Activated T-cell treated with anti-CD3 and anti-CD28 coated beads, Interleukin-2, amount 50 U/mL, for 4 hours (primary cell): ENCODE data around the gene SEC22B. TPM values are rescaled to one million over a fixed set of nuclear protein-coding genes. Genes with fewer than 3 reads are reported as not detected.
"Not testable (repeated sequence)": the region's sequence is repeated elsewhere in the genome, so short reads cannot be mapped to it uniquely, and the experiment has no call there.

Source experiments
- ATAC-seq, 2 donors: fragments of 200-7000 bp; cut with Tn5 transposase; one replicate each; pipeline ENCODE4 v1.10.0; 2021
- DNase-seq: peaks from one replicate; pipeline ENCODE4 v3.0.0-alpha.2; 2020
- H3K27me3 Mint-ChIP-seq: one replicate; pipeline ENCODE4 v1.8.0; 2021; ENCODE audit warnings: low read depth, mixed read lengths
- H3K36me3 Mint-ChIP-seq: one replicate; pipeline ENCODE4 v1.8.0; 2022; ENCODE audit warnings: mixed read lengths; ENCODE audit not compliant: insufficient read depth
- H3K4me1 Mint-ChIP-seq: one replicate; pipeline ENCODE4 v1.8.0; 2021; ENCODE audit warnings: low read depth, mixed read lengths
- H3K4me3 Mint-ChIP-seq: one replicate; pipeline ENCODE4 v1.8.0; 2021; ENCODE audit warnings: mild to moderate bottlenecking, moderate library complexity, mixed read lengths
- H3K9me3 Mint-ChIP-seq: one replicate; pipeline ENCODE4 v1.8.0; 2021; ENCODE audit warnings: mixed read lengths
- total RNA-seq, 3 donors: library from RNA; stranded (reverse); gene quantifications; one replicate each; pipeline ENCODE4 v1.2.1, GENCODE V29; 2021

SEC22B gene
- total RNA-seq, 3 donors from 2014 or later, result 19.8 to 22.6 (median 20.2) TPM

DNA sequence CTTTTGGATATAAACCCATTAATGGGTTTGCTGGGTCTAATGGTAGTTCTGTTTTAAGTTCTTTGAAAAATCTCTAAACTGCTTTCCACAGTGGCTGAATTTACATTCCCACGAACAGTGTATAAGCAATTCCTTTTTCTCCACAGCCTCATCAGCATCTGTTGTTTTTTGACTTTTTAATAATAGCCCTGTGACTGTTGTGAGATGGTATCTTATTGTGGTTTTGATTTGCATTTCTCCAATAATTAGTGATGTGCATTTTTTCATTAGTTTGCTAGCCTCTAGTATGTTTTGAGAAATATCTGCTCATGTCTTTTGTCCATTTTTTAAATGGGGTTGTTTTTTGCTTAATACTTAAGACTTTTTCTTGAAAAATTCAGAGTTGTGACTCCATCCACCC, 11.6 kb downstream of the SEC22B start:
- not testable (repeated sequence) for H3K4me3 Mint-ChIP-seq, H3K9me3 Mint-ChIP-seq, ATAC-seq, H3K27me3 Mint-ChIP-seq, DNase-seq, H3K36me3 Mint-ChIP-seq, H3K4me1 Mint-ChIP-seq

DNA sequence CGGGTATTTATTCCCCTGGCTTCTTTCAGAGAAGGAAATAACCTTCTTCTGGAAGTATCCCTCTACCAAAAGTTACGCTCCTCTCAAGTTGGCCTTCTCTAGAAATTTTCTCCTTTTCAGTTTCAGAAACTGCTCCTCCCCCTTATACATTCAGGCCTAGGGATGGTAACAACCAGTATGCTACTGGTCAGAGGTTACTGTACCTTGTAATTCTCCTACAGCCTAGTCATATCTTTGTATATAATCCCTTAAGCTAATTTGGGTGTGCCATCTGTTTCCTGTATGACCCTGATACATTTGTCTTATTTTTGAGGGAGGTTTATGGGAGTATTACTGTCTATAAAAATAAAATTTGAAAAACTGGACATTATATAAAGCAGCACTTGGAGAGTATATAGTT, 14.3 kb downstream of the SEC22B start:
- not testable (repeated sequence) for DNase-seq, H3K4me3 Mint-ChIP-seq, H3K9me3 Mint-ChIP-seq, H3K27me3 Mint-ChIP-seq, H3K36me3 Mint-ChIP-seq, ATAC-seq, H3K4me1 Mint-ChIP-seq

DNA sequence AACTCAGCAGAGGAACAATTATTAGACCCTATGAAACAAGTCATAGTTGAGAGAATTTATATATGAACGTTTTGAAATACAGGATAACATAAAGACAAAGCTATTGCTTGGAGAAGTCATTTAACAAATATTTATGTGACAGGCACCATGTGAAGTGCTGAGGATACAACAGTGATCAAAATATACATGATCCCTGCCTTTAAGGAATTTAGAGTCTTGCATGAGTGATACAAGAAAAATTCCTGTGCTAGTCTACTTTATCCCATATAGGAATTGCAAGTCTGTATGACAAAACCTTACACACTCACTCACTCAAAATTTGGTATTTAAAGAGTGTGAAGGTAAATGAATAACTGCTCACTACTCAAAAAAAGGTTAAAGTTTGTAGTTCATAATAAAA, 17.8 kb downstream of the SEC22B start:
- H3K4me1 Mint-ChIP-seq, H3K9me3 Mint-ChIP-seq, ATAC-seq, H3K27me3 Mint-ChIP-seq, H3K36me3 Mint-ChIP-seq, DNase-seq, H3K4me3 Mint-ChIP-seq: not testable (repeated sequence)

GRCh38 chr1:120158086-120158485, 18.2 kb downstream of the SEC22B start:
- ATAC-seq, H3K4me1 Mint-ChIP-seq: not testable (repeated sequence)

GRCh38 chr1:120150138-120150822, 26.0 kb downstream of the SEC22B start:
- not testable (repeated sequence) for ATAC-seq, H3K4me1 Mint-ChIP-seq, H3K27me3 Mint-ChIP-seq, H3K9me3 Mint-ChIP-seq, H3K36me3 Mint-ChIP-seq, DNase-seq, H3K4me3 Mint-ChIP-seq

More at GRCh38 chr1:120158086-120158485, 18.2 kb downstream of the SEC22B start:
- H3K36me3 Mint-ChIP-seq, H3K27me3 Mint-ChIP-seq, H3K4me3 Mint-ChIP-seq, H3K9me3 Mint-ChIP-seq, DNase-seq: not testable (repeated sequence)

DNA sequence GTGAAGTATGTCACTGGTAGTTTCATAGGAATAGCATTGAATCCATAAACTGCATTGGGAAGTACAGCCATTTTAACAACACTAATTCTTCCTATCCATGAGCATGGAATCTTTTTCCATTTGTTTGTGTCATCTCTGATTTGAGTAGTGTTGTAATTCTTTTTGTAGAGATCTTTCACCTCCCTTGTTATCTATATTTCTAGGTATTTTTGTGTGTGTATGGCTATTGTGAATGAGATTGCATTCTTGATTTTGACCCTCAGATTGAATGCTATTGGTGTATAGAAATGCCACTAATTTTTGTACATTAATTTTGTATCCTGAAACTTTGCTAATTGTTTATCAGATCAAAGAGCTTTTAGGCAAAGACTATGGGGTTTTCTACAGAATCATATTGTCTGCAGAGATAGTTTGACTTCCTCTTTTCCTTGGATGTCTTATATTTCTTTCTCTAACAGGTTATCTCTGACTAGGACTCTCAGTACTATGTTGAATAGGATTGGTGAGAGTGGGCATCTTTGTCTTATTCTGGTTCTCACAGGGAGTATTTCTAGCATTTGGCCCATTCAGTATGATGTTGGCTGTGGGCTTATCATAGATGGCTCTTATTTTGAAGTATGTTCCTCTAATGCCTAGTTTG, 26.8 kb downstream of the SEC22B start:
- H3K27me3 Mint-ChIP-seq, ATAC-seq, H3K9me3 Mint-ChIP-seq, DNase-seq, H3K4me1 Mint-ChIP-seq, H3K4me3 Mint-ChIP-seq, H3K36me3 Mint-ChIP-seq: not testable (repeated sequence)

- H3K4me3 Mint-ChIP-seq, H3K27me3 Mint-ChIP-seq, ATAC-seq, DNase-seq, H3K36me3 Mint-ChIP-seq, H3K9me3 Mint-ChIP-seq: not testable (repeated sequence)
- H3K4me1 Mint-ChIP-seq, result peaks cover 20% of the 10 kb centered on the region
Observed at GRCh38 chr1:120145806-120146205, 30.5 kb downstream of the SEC22B start.

DNA sequence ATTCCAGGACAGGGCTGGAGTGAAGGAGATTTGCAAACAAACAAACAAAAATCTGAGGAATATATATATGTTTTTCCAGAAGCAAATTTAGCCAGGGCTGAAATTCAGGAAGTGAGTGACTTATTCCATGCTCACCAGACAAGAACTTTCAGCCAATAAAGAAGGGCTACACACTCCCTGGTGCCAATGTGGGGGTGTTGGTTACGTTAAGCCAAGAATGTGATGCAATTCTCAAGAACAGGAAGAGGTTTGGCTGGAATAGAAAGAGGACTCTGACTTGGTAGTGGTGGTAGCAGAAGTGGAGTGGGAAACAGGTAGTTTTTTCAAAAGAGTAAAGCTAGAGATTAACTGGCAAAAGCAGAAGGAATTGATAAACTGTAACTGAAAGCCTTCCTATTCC, 31.7 kb downstream of the SEC22B start:
- not testable (repeated sequence) for ATAC-seq, H3K4me3 Mint-ChIP-seq, H3K27me3 Mint-ChIP-seq

DNA sequence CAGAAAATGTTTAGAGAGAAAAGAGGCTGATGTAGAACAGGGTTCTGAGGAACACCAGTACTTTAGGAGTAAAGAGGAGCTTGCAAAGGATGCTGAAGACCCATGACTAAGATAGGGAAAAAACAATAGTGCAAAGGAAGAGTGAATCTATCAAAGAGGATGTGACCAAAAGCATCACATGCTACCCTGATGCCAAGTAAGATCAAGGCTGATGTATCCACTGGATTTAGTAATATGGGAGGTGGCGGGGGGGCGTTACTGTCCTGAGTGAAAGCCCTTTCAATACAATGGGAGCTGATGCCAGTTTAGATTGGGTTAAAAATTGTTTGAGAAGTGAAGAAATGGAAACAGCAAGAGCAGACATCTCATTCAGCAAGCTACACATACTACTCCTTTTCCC, 32.2 kb downstream of the SEC22B start:
- H3K9me3 Mint-ChIP-seq, H3K36me3 Mint-ChIP-seq, DNase-seq, H3K27me3 Mint-ChIP-seq, ATAC-seq, H3K4me3 Mint-ChIP-seq: not testable (repeated sequence)
- peaks cover 20% of the 10 kb centered on the region for H3K4me1 Mint-ChIP-seq

More for the DNA sequence above, 31.7 kb downstream of the SEC22B start:
- DNase-seq, H3K36me3 Mint-ChIP-seq, H3K9me3 Mint-ChIP-seq: not testable (repeated sequence)
- peaks cover 20% of the 10 kb centered on the region for H3K4me1 Mint-ChIP-seq

GRCh38 chr1:120143334-120143733, 33.0 kb downstream of the SEC22B start:
- H3K27me3 Mint-ChIP-seq, DNase-seq, H3K9me3 Mint-ChIP-seq, H3K4me3 Mint-ChIP-seq, H3K36me3 Mint-ChIP-seq, ATAC-seq: not testable (repeated sequence)
- H3K4me1 Mint-ChIP-seq, result peaks cover 20% of the 10 kb centered on the region

GRCh38 chr1:120142512-120143263, 33.6 kb downstream of the SEC22B start:
- H3K36me3 Mint-ChIP-seq, H3K9me3 Mint-ChIP-seq, H3K27me3 Mint-ChIP-seq: not testable (repeated sequence)
- peak overlapping the region; percentile 25 for H3K4me3 Mint-ChIP-seq
- peak; percentile 30 for DNase-seq
- ATAC-seq, result peak; percentile 97
- H3K4me1 Mint-ChIP-seq, result peaks cover 20% of the 10 kb centered on the region

DNA sequence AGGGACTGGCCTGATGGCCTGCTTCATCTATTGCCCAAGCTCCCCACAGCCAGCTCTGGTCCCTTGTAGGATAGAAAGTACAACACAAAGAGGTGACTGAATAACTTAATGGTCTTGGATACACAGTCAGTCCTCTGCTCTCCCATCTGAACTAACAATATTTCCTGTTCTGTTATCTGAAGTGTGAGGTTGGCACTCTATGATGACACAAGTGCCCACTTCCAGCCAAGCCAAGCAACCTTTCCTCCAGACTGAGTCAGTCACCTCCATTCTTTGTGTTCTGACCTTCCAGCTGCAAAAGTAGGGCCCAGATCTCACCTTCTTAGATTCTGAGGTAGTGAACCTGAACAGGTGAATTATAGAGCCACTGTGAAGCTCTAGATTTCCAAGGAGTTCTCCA, 34.5 kb downstream of the SEC22B start:
- not testable (repeated sequence) for H3K27me3 Mint-ChIP-seq, H3K4me3 Mint-ChIP-seq, H3K9me3 Mint-ChIP-seq, ATAC-seq, H3K36me3 Mint-ChIP-seq, DNase-seq
- H3K4me1 Mint-ChIP-seq, result peaks cover 20% of the 10 kb centered on the region

GRCh38 chr1:120140656-120141265, 35.6 kb downstream of the SEC22B start:
- DNase-seq, H3K9me3 Mint-ChIP-seq, H3K4me3 Mint-ChIP-seq, H3K27me3 Mint-ChIP-seq, H3K36me3 Mint-ChIP-seq: not testable (repeated sequence)
- peak in 1 of 2 donors; percentile 34 for ATAC-seq
- peaks cover 20% of the 10 kb centered on the region for H3K4me1 Mint-ChIP-seq

DNA sequence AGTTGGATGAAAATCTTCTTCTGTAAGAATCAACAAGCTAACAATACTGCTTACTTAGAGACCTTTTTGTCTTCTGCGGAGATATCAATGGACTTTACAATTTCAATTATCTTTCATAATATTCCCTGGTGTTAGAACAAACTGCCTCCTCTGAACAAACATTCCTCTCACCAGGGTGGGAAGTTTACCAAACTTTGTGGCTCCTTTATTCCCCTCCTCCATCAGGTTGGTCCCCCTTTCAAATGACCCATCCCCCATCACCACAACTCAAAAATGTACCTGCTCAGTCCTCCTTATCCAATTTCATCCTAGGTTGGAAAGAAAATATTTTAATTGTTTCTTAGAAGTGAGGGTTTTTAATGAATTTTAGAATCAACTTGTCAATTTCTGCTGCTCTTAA, 40.2 kb downstream of the SEC22B start:
- not testable (repeated sequence) for H3K36me3 Mint-ChIP-seq, H3K4me1 Mint-ChIP-seq, DNase-seq, H3K4me3 Mint-ChIP-seq, H3K9me3 Mint-ChIP-seq, H3K27me3 Mint-ChIP-seq, ATAC-seq
